ENCODE results near the gene EVI5.
"Not testable (repeated sequence)": the region's sequence is repeated elsewhere in the genome, so short reads cannot be mapped to it uniquely, and the experiment has no call there.

The EVI5 gene

DNA sequence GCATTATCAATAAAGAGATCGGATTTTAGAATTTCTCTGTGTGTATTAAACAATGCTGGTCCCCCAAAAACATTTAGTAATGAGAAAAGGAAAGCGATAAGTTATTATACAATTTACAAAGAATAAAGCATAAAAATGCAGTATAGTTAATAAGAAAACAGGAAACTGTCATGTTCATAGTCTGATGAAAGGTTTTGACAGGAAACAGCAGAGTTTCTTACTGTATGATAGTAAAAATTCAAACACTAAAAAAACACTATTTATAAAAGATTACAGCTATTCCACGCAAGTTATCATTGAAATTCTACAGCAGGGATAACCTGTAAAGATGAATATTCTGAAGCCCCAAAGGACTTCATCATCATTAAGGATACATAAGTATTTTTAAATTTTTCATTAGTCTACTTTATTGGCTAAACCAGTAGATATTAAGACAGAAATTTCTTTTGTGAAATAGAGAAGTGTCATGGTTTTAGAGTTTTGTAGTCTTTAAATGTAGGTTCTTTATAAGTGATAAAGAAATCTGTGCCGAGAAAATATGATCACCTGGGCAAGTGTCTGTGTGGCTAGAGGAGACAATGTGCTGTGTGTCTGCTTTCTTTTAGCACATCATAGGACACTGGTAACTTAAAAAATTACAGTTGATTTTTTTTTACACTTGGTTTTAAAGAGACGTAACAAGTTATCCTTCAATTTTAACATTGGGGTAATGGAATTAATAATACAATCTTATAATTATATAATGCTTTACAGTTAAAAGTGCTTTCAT lies 248.5 kb downstream of the EVI5 start:
- no peak overlapping the region for H3K27ac Mint-ChIP-seq
- no peak overlapping the region for H3K4me3 Mint-ChIP-seq
- no peak for TF ChIP-seq CTCF (IDR thresholded peaks at IDR 0.05)
- H3K36me3 Mint-ChIP-seq (ENCODE audit: low read depth): peaks cover 13% of the 10 kb centered on the region
- DNase-seq: no peak
- H3K9me3 Mint-ChIP-seq: peaks cover 15% of the 10 kb centered on the region
- no peaks in the 10 kb centered on the region for H3K27me3 Mint-ChIP-seq (ENCODE audit: low read depth, poor library complexity)
- no peaks in the 10 kb centered on the region for H3K4me1 Mint-ChIP-seq

- H3K4me3 Mint-ChIP-seq; DNase-seq; H3K27me3 Mint-ChIP-seq (ENCODE audit: low read depth, poor library complexity); H3K4me1 Mint-ChIP-seq: not testable (repeated sequence)
- peaks cover 13% of the 10 kb centered on the region for H3K36me3 Mint-ChIP-seq (ENCODE audit: low read depth)
- peaks cover 15% of the 10 kb centered on the region for H3K9me3 Mint-ChIP-seq
- peak overlapping the region; percentile 3 for H3K27ac Mint-ChIP-seq
Measured at GRCh38 chr1:92532371-92532770, 252.5 kb downstream of the EVI5 start.

- H3K9me3 Mint-ChIP-seq: peaks cover 15% of the 10 kb centered on the region
- peak overlapping the region; percentile 13 for H3K27ac Mint-ChIP-seq
- H3K27me3 Mint-ChIP-seq (ENCODE audit: low read depth, poor library complexity); H3K4me1 Mint-ChIP-seq; H3K4me3 Mint-ChIP-seq; DNase-seq: not testable (repeated sequence)
- peaks cover 13% of the 10 kb centered on the region for H3K36me3 Mint-ChIP-seq (ENCODE audit: low read depth)
Measured at GRCh38 chr1:92531939-92532338, 253.0 kb downstream of the EVI5 start.

DNA sequence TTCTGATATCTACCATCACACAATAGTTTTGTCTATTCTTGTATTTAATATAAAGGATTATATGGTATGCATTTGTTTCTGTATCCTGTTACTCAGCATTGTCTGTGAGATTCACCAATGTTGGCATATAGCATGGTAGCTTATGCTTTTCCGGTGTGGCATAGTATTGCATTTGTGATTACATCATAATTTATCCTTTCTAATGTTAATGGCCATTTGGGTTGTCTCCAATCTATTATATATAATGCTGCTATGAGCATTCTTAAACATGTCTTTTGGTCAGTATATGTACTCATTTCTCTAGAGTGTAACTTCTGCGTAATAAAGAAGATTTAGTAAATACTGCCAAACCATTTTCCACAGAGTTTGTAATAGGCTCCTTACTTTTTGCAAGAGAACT lies 257.2 kb downstream of the EVI5 start:
- no peak for DNase-seq
- Mint-ChIP-seq H3K9me3 (no peaks in the 10 kb centered on the region), H3K4me3 (no peak overlapping the region), H3K36me3 (ENCODE audit: low read depth) (no peaks in the 10 kb centered on the region), H3K27me3 (ENCODE audit: low read depth, poor library complexity) (peaks cover 3% of the 10 kb centered on the region), H3K4me1 (no peaks in the 10 kb centered on the region), H3K27ac (no peak overlapping the region)
- TF ChIP-seq CTCF (IDR thresholded peaks at IDR 0.05): no peak

DNA sequence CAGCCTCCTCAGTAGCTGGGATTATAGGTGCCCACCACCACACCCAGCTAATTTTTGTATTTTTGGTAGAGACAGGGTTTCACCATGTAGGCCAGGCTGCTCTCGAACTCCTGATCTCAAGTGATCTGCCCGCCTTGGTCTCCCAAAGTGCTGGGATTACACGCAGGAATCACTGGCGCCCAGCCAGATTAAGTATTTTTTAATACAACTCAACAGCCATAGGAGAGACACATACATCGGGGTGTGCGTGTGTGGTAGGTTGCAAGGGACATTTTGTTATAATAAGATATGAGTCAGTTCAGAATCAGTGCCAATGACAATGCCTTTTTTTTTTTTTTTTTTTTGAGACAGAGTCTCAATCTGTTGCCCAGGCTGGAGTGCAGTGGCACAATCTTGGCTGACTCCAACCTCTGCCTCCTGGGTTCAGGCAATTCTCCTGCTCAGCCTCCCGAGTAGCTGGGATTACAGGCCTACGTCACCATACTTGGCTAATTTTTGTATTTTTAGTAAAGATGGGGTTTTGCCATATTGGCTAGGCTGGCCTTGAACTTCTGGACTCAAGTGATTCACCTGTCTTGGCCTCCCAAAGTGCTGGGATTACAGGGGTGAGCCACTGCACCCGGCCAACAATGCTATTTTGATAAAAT lies 259.8 kb downstream of the EVI5 start:
- not testable (repeated sequence) for H3K36me3 Mint-ChIP-seq (ENCODE audit: low read depth); H3K27ac Mint-ChIP-seq; H3K27me3 Mint-ChIP-seq (ENCODE audit: low read depth, poor library complexity); H3K4me1 Mint-ChIP-seq; DNase-seq; H3K4me3 Mint-ChIP-seq; H3K9me3 Mint-ChIP-seq

DNA sequence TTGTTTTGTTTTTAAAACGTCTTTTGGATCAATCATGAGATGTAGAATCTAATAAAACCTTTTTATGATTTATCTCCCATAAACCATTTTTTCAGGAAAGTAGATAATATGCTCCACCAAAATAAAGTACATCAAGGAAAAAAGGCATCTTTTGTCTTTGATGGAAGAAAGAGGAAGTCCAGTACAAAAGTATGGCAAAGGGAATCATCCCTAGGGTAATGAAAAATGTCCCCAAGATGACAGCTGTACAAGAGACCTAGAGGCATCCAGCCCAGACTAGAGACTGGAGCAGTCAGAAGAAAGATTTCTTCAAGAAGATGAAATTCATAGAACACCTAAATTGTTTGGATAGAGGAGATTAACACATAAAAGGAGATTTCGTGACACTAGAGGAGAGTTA lies 265.9 kb downstream of the EVI5 start:
- no peak overlapping the region for H3K4me3 Mint-ChIP-seq
- no peaks in the 10 kb centered on the region for H3K9me3 Mint-ChIP-seq
- no peak overlapping the region for H3K27ac Mint-ChIP-seq

DNA sequence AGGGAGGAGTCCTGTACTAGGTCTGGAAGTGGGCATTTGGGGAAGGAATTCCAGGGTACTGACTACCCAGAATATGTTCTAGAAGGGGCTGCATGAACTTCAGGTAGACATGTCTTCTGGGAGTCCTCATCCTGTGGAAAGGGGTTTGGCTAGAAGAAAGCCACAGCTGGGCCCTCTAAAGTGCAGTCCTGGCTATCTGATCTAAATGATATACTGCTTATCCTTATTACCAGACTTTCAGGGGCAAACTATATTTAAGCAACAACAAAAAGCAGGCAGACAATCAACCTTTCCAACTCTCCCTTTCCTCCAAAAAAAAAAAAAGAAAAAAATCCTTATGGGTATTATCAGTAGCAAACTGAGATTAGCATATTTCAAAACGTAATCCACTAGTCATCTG lies 268.3 kb downstream of the EVI5 start:
- no peak for TF ChIP-seq CTCF (IDR thresholded peaks at IDR 0.05)
- no peak for DNase-seq
- no peaks in the 10 kb centered on the region for H3K4me1 Mint-ChIP-seq
- no peaks in the 10 kb centered on the region for H3K9me3 Mint-ChIP-seq
- no peaks in the 10 kb centered on the region for H3K27me3 Mint-ChIP-seq (ENCODE audit: low read depth, poor library complexity)
- no peak overlapping the region for H3K27ac Mint-ChIP-seq
- peaks cover 5% of the 10 kb centered on the region for H3K36me3 Mint-ChIP-seq (ENCODE audit: low read depth)
- H3K4me3 Mint-ChIP-seq: no peak overlapping the region

More for the DNA sequence above, 265.9 kb downstream of the EVI5 start:
- DNase-seq: no peak
- Mint-ChIP-seq H3K36me3 (ENCODE audit: low read depth) (no peaks in the 10 kb centered on the region), H3K27me3 (ENCODE audit: low read depth, poor library complexity) (no peaks in the 10 kb centered on the region), H3K4me1 (no peaks in the 10 kb centered on the region)
- no peak for TF ChIP-seq CTCF (IDR thresholded peaks at IDR 0.05)

Measured in nephron progenitor cell (in vitro differentiated cells).